Measurements from ENCODE around the gene CCDC33.

Gene CCDC33

DNA sequence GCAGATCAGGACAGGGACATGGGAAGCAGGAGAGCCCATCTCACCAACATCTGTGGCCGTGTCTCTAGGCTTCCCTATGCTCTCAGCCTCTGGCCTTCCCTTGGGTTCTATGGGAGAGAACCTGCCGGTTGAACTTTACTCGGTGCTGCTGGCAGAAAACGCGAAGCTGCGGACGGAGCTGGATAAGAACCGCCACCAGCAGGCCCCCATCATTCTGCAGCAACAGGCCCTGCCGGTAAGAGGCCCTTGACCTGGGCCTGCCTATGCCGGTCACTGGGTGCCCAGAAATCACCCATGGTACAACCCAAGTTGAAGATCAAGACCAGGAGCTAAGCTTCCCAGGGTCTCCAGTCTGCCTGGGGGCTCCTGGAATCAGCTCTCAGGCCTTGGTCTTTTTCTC, 96.5 kb downstream of the CCDC33 start:
- TF ChIP-seq, protein P1, sequence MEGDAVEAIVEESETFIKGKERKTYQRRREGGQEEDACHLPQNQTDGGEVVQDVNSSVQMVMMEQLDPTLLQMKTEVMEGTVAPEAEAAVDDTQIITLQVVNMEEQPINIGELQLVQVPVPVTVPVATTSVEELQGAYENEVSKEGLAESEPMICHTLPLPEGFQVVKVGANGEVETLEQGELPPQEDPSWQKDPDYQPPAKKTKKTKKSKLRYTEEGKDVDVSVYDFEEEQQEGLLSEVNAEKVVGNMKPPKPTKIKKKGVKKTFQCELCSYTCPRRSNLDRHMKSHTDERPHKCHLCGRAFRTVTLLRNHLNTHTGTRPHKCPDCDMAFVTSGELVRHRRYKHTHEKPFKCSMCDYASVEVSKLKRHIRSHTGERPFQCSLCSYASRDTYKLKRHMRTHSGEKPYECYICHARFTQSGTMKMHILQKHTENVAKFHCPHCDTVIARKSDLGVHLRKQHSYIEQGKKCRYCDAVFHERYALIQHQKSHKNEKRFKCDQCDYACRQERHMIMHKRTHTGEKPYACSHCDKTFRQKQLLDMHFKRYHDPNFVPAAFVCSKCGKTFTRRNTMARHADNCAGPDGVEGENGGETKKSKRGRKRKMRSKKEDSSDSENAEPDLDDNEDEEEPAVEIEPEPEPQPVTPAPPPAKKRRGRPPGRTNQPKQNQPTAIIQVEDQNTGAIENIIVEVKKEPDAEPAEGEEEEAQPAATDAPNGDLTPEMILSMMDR (IDR thresholded peaks at IDR 0.05): no peak
- no peak overlapping the region for H3K4me3 ChIP-seq
- no peaks in the 10 kb centered on the region for H3K36me3 ChIP-seq
- no peak for DNase-seq
- H3K9me3 ChIP-seq: no peaks in the 10 kb centered on the region
- no peak overlapping the region for H3K27ac ChIP-seq
- intact Hi-C loops (cut with DNase I; ENCODE audit: low total_unique reads): no loop called here
- H3K4me1 ChIP-seq: no peaks in the 10 kb centered on the region
- no peaks in the 10 kb centered on the region for H3K27me3 ChIP-seq

DNA sequence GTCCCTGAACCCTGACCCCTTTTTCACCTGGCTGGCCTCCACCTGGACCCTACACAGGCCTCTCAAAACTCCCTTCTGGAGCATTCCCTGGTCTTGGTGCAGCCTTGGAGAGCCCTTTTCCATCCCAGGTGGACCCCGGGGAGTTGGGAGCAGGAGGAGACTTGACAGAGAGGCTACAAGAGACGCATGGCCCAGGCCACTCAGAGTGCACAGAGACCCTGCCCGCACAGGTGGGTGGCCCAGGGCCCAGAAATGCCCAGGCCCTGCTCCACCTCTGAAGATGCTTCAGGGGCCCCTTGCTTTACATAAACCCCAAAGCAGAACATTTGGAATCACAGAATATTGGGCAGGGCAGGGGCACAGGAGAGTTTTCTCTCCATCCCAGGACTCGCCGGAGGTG, 97.0 kb downstream of the CCDC33 start:
- Histone ChIP-seq H3K27me3 (no peaks in the 10 kb centered on the region), H3K4me3 (no peak overlapping the region), H3K9me3 (no peaks in the 10 kb centered on the region), H3K4me1 (no peaks in the 10 kb centered on the region), H3K36me3 (no peaks in the 10 kb centered on the region), H3K27ac (no peak overlapping the region)
- no peak for DNase-seq
- TF ChIP-seq, protein P1 (IDR thresholded peaks at IDR 0.05): no peak
- intact Hi-C loops (cut with DNase I; ENCODE audit: low total_unique reads): no loop called here

DNA sequence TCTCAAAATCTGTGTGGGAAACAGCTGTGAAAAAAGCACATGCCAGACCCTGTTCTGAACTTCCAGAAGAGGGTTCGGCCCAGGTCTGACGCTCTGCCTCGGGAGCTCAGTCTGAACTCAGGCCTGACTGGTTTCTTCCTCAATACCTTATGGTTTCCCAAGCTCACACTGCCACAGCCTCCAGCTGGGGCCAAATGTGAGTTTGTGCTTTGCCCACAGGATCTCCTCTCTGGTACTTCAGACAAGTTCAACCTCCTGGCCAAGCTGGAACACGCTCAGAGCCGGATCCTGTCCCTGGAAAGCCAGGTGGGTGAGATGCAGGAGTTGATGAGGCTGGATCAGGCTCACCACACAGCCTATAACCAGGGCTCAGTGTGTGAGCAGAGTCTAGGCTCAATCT, 97.5 kb downstream of the CCDC33 start:
- Histone ChIP-seq H3K27me3 (no peaks in the 10 kb centered on the region), H3K36me3 (no peaks in the 10 kb centered on the region), H3K27ac (no peak overlapping the region), H3K4me1 (no peaks in the 10 kb centered on the region), H3K4me3 (no peak overlapping the region), H3K9me3 (no peaks in the 10 kb centered on the region)
- no peak for DNase-seq
- TF ChIP-seq, protein P1 (IDR thresholded peaks at IDR 0.05): no peak
- intact Hi-C loops (cut with DNase I; ENCODE audit: low total_unique reads): no loop called here

DNA sequence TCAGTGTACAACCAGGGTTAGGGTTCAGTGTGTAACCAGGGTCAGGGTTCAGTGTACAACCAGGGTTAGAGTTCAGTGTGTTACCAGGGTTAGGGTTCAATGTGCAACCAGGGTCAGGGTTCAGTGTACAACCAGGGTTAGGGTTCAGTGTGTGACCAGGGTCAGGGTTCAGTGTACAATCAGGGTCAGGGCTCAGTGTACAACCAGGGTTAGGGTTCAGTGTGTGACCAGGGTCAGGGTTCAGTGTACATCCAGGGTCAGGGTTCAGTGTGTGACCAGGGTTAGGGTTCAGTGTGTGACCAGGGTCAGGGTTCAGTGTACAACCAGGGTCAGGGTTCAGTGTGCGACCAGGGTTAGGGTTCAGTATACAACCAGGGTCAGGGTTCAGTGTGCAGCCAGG, 98.0 kb downstream of the CCDC33 start:
- Histone ChIP-seq H3K27ac (no peak overlapping the region), H3K9me3 (no peaks in the 10 kb centered on the region), H3K4me3 (no peak overlapping the region), H3K27me3 (no peaks in the 10 kb centered on the region), H3K36me3 (no peaks in the 10 kb centered on the region), H3K4me1 (no peaks in the 10 kb centered on the region)
- intact Hi-C loops (cut with DNase I; ENCODE audit: low total_unique reads): no loop called here
- TF ChIP-seq, protein P1 (IDR thresholded peaks at IDR 0.05): no peak
- no peak for DNase-seq

DNA sequence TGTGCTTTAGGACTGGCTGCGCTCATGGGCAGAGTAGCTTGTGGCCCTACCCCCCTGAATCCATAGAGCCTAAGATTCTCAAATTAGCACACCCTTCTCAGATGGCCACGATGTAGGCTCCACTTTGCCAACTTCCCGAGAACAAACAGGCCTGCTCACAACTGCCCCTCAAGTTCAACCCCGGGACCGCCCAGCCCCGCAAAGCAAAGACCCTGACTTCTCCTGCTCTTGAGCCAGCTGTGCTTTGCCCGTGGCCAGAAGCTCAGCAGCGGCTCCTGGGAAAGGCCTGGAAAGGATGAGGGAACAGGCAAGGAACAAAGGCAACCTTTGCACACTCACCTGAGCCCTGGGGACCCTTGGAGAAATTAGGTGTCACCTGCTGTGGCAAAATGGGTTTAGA, 99.3 kb downstream of the CCDC33 start:
- Histone ChIP-seq H3K4me3 (no peak overlapping the region), H3K4me1 (no peaks in the 10 kb centered on the region), H3K27me3 (no peaks in the 10 kb centered on the region), H3K27ac (no peak overlapping the region), H3K9me3 (no peaks in the 10 kb centered on the region), H3K36me3 (no peaks in the 10 kb centered on the region)
- intact Hi-C loops (cut with DNase I; ENCODE audit: low total_unique reads): no loop called here
- TF ChIP-seq, protein P1 (IDR thresholded peaks at IDR 0.05): no peak
- no peak for DNase-seq

All from tibial artery (tissue), 4 donors.